ENCODE data around the gene SUSD4. TPM values are rescaled to one million over a fixed set of nuclear protein-coding genes. Genes with fewer than 3 reads are reported as not detected.

Gene SUSD4
- total and polyA plus RNA-seq, 2 of the 4 experiments (the other 2 are of a cell fraction): 1.8 to 2.7 TPM

- no peak overlapping the region for H3K4ac ChIP-seq (ENCODE audit: low read depth, low read length)
Observed at GRCh38 chr1:223179280-223179679, 184.7 kb downstream of the SUSD4 start.

More at GRCh38 chr1:223179280-223179679, 184.7 kb downstream of the SUSD4 start:
- Histone ChIP-seq H2BK20ac (ENCODE audit: low read depth, low read length) (no peak overlapping the region), H4K91ac (ENCODE audit: insufficient read depth, low read depth, low read length) (no peak overlapping the region), H3K4me2 (ENCODE audit: low read depth, low read length) (no peak overlapping the region), H3K79me1 (ENCODE audit: low read depth in 1 of 2, low read length in 2 of 2) (no peaks in the 10 kb centered on the region), H3K9ac (ENCODE audit: low read depth, low read length) (no peak overlapping the region), H2AFZ (replicated peaks; ENCODE audit: low read length, poor library complexity) (no peak overlapping the region), H2BK15ac (ENCODE audit: low read depth, low read length) (no peak overlapping the region), H2BK5ac (ENCODE audit: low read depth, low read length, poor library complexity, severe bottlenecking) (no peak overlapping the region), H3K27me3 (ENCODE audit: control insufficient read depth, insufficient read depth, low read length) (peaks cover 28% of the 10 kb centered on the region), H4K20me1 (ENCODE audit: insufficient read depth, low read length) (no peaks in the 10 kb centered on the region), H3K56ac (ENCODE audit: extremely low read depth, insufficient read depth, low read length) (no peak overlapping the region), H3K27ac (ENCODE audit: insufficient read depth, low read length) (no peak overlapping the region), H2AK5ac (ENCODE audit: low read depth, low read length) (no peak overlapping the region), H3K14ac (replicated peaks; ENCODE audit: low read depth, low read length) (no peak overlapping the region), H3K9me1 (ENCODE audit: insufficient read depth, low read length) (no peaks in the 10 kb centered on the region), H3K23ac (ENCODE audit: low read depth, low read length) (no peak overlapping the region), H3K4me3 (ENCODE audit: insufficient read depth, low read depth, low read length) (no peak overlapping the region), H4K5ac (ENCODE audit: low read depth, low read length) (no peak overlapping the region), H2AK9ac (replicated peaks; ENCODE audit: low read depth, low read length, poor library complexity) (no peak overlapping the region), H2BK120ac (ENCODE audit: low read depth, low read length) (no peak overlapping the region), H3K4me1 (ENCODE audit: control insufficient read depth, insufficient read depth, low read length) (no peaks in the 10 kb centered on the region), H4K8ac (ENCODE audit: low read depth in 2 of 2, low read length in 2 of 2) (no peak overlapping the region), H3K18ac (ENCODE audit: low read depth, low read length) (no peak overlapping the region), H3K9me3 (ENCODE audit: control insufficient read depth, insufficient read depth, low read length) (no peaks in the 10 kb centered on the region), H3K36me3 (ENCODE audit: control insufficient read depth, insufficient read depth, low read length) (no peaks in the 10 kb centered on the region)
- ATAC-seq (ENCODE audit: low read depth): no peak
- in situ Hi-C loops (cut with MboI; ENCODE audit: low sequenced_read_pairs) (no loop called here), intact Hi-C loops (cut with micrococcal nuclease) (no loop called here), dilution Hi-C loops (cut with HindIII; ENCODE audit: low sequenced_read_pairs, unreplicated experiment) (no loop called here)
- WGBS, 2 experiments (ENCODE audit: extremely low coverage in 2 of 2, insufficient read length in 1 of 2): no CpG with 5 or more reads among the region's 3 CpGs
- ChIA-PET POLR2A (ENCODE audit: unreplicated experiment) (no interaction called here), CTCF (no interaction called here)
- no peak for DNase-seq
- no TSS peak for BruUV-seq (replicated peaks)
- TF ChIP-seq MAFK (IDR thresholded peaks at IDR 0.05; ENCODE audit: low read depth, low read length) (no peak), NFE2L2 (IDR thresholded peaks at IDR 0.05; ENCODE audit: low read depth, low read length) (no peak), POLR2A (IDR thresholded peaks at IDR 0.05; ENCODE audit: low read depth, low read length) (no peak), ELK1 (IDR thresholded peaks at IDR 0.05; ENCODE audit: borderline replicate concordance, low read depth, low read length) (no peak), RCOR1 (IDR thresholded peaks at IDR 0.05; ENCODE audit: insufficient replicate concordance, low read length) (no peak), RAD21 (IDR thresholded peaks at IDR 0.05; ENCODE audit: low read length) (no peak)
